ENCODE results near the gene TXNDC9. TPM values are rescaled to one million over a fixed set of nuclear protein-coding genes. Genes with fewer than 3 reads are reported as not detected.
"Not testable (repeated sequence)": the region's sequence is repeated elsewhere in the genome, so short reads cannot be mapped to it uniquely, and the experiment has no call there.

TXNDC9 gene
- polyA plus RNA-seq, 2 donors = 14.0 to 26.2 TPM

DNA sequence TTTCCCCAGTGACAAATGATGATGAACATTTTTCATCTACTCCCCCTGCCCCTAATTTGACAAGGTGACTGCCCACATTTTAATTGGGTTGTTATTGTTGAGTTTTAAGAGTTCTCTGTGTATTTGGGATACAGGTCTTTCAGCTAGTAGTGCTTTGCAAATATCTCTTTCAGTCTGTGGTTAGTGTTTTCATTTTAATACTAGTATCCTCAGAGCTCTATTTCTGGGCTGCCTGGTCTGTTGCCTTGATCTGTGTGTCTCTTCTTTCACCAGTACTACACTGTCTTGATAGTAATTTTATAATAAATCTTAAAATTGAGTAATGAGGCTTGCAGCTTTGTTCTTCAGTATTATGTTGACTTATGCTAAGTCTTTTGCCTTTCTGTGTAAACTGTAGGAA lies 20.7 kb upstream of the TXNDC9 start:
- H3K9me3 ChIP-seq (ENCODE audit: control insufficient read depth in 2 of 2, insufficient read depth in 1 of 2, low read depth in 1 of 2, low read length in 1 of 2) = no peaks in the 10 kb centered on the region
- no peak overlapping the region for H3K4me3 ChIP-seq (ENCODE audit: low read depth in 1 of 2, low read length in 2 of 2)
- no peaks in the 10 kb centered on the region for H3K27me3 ChIP-seq (ENCODE audit: control insufficient read depth in 1 of 2, insufficient read depth in 2 of 2, low read length in 2 of 2)
- no peak overlapping the region for H3K27ac ChIP-seq (ENCODE audit: low read depth in 2 of 2, low read length in 1 of 2)
- no peaks in the 10 kb centered on the region for H3K36me3 ChIP-seq (ENCODE audit: control insufficient read depth in 2 of 2, insufficient read depth in 2 of 2, low read length in 1 of 2)
- no peaks in the 10 kb centered on the region for H3K4me1 ChIP-seq (ENCODE audit: control insufficient read depth in 2 of 2, insufficient read depth in 2 of 2, low read length in 1 of 2)

DNA sequence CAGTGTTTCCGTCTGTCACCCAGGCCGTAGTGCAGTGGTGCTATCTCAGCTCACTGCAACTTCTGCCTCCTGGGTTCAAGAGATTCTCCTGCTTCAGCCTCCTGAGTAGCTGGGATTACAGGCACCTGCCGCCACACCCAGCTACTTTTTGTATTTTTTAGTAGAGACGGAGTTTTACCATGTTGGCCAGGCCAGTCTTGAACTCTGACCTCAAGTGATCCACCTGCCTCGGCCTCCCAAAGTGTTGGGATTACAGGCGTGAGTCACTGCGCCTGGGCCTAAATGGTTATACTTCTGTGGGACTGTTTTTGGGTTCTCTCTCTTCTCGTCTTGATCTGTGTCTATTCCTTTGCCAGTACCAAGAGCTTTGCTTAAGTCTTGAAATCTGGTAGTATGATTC lies 18.7 kb upstream of the TXNDC9 start:
- H3K4me3 ChIP-seq (ENCODE audit: low read depth in 1 of 2, low read length in 2 of 2); H3K36me3 ChIP-seq (ENCODE audit: control insufficient read depth in 2 of 2, insufficient read depth in 2 of 2, low read length in 1 of 2); H3K9me3 ChIP-seq (ENCODE audit: control insufficient read depth in 2 of 2, insufficient read depth in 1 of 2, low read depth in 1 of 2, low read length in 1 of 2); H3K27me3 ChIP-seq (ENCODE audit: control insufficient read depth in 1 of 2, insufficient read depth in 2 of 2, low read length in 2 of 2); H3K27ac ChIP-seq (ENCODE audit: low read depth in 2 of 2, low read length in 1 of 2); H3K4me1 ChIP-seq (ENCODE audit: control insufficient read depth in 2 of 2, insufficient read depth in 2 of 2, low read length in 1 of 2): not testable (repeated sequence)
- WGBS, 2 donors = 93 to 96% methylated on average over 8 of the region's 8 CpGs

DNA sequence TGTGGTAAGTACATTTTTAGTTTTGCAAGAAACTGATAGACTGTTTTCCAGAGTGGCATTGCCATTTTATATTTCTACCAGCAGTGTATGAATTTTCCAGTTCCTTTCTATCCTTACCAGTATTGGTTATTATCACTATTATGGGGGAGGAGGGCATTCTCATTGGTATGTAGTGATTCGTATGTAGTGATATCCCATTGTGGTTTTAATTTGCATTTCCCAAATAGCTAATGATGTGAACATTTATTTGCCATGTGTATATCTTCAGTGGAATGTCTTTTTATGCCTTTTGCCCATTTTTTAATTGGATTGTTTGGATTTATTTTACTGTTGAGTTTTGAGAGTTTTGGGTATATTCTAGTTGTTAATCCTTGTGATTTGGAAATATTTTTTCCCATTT lies 17.9 kb upstream of the TXNDC9 start:
- no peaks in the 10 kb centered on the region for H3K4me1 ChIP-seq (ENCODE audit: control insufficient read depth in 2 of 2, insufficient read depth in 2 of 2, low read length in 1 of 2)
- H3K36me3 ChIP-seq (ENCODE audit: control insufficient read depth in 2 of 2, insufficient read depth in 2 of 2, low read length in 1 of 2) = no peaks in the 10 kb centered on the region
- H3K9me3 ChIP-seq (ENCODE audit: control insufficient read depth in 2 of 2, insufficient read depth in 1 of 2, low read depth in 1 of 2, low read length in 1 of 2) = no peaks in the 10 kb centered on the region
- no peak overlapping the region for H3K27ac ChIP-seq (ENCODE audit: low read depth in 2 of 2, low read length in 1 of 2)
- no peaks in the 10 kb centered on the region for H3K27me3 ChIP-seq (ENCODE audit: control insufficient read depth in 1 of 2, insufficient read depth in 2 of 2, low read length in 2 of 2)
- H3K4me3 ChIP-seq (ENCODE audit: low read depth in 1 of 2, low read length in 2 of 2) = no peak overlapping the region
- WGBS, 2 donors = 87 to 95% methylated on average over 1 of the region's 1 CpG

DNA sequence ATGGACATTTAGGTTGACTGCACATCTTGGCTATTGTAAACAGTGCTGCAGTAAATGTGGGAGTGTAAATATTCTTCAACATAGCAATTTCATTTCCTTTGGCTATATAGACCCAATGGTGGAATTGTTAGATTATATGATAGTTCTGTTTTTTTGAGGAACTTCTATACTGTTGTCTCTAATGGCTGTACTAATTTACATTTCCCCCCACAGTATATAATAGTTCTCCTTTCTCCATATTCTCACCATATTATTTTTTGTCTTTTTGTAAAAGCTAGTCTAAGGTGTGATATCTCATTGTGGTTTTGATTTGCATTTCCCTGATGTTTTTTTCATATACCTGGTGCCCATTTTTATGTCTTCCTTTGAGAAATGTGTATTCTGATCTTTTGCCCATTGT lies 14.1 kb upstream of the TXNDC9 start:
- Histone ChIP-seq H3K27me3 (ENCODE audit: control insufficient read depth in 1 of 2, insufficient read depth in 2 of 2, low read length in 2 of 2) (no peaks in the 10 kb centered on the region), H3K36me3 (ENCODE audit: control insufficient read depth in 2 of 2, insufficient read depth in 2 of 2, low read length in 1 of 2) (no peaks in the 10 kb centered on the region), H3K4me3 (ENCODE audit: low read depth in 1 of 2, low read length in 2 of 2) (no peak overlapping the region), H3K4me1 (ENCODE audit: control insufficient read depth in 2 of 2, insufficient read depth in 2 of 2, low read length in 1 of 2) (no peaks in the 10 kb centered on the region), H3K9me3 (ENCODE audit: control insufficient read depth in 2 of 2, insufficient read depth in 1 of 2, low read depth in 1 of 2, low read length in 1 of 2) (no peaks in the 10 kb centered on the region), H3K27ac (ENCODE audit: low read depth in 2 of 2, low read length in 1 of 2) (no peak overlapping the region)

DNA sequence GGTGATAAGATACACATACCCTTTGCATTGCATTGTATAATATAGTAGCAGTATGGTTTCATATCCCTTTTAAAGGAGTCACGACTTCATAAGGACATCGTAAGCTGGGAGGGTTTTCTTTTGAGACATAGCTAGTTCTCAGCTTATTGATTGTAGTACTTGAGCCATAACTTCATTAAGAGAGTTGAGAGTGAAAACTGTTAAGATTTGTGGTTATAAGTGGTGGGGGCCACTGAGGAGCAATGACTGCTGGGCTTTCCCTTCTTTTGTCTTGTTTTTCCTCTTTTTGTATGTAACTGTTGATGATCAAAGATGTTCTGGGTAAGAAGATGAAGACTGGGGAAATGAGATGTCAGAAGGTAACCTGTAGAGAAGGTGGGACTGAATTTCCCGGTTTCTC lies 12.0 kb upstream of the TXNDC9 start:
- Histone ChIP-seq H3K4me3 (ENCODE audit: low read depth in 1 of 2, low read length in 2 of 2) (no peak overlapping the region), H3K27ac (ENCODE audit: low read depth in 2 of 2, low read length in 1 of 2) (no peak overlapping the region), H3K36me3 (ENCODE audit: control insufficient read depth in 2 of 2, insufficient read depth in 2 of 2, low read length in 1 of 2) (no peaks in the 10 kb centered on the region), H3K9me3 (ENCODE audit: control insufficient read depth in 2 of 2, insufficient read depth in 1 of 2, low read depth in 1 of 2, low read length in 1 of 2) (no peaks in the 10 kb centered on the region), H3K4me1 (ENCODE audit: control insufficient read depth in 2 of 2, insufficient read depth in 2 of 2, low read length in 1 of 2) (no peaks in the 10 kb centered on the region), H3K27me3 (ENCODE audit: control insufficient read depth in 1 of 2, insufficient read depth in 2 of 2, low read length in 2 of 2) (no peaks in the 10 kb centered on the region)
- 83% methylated on average over 3 of the region's 3 CpGs for WGBS, 2 donors

DNA sequence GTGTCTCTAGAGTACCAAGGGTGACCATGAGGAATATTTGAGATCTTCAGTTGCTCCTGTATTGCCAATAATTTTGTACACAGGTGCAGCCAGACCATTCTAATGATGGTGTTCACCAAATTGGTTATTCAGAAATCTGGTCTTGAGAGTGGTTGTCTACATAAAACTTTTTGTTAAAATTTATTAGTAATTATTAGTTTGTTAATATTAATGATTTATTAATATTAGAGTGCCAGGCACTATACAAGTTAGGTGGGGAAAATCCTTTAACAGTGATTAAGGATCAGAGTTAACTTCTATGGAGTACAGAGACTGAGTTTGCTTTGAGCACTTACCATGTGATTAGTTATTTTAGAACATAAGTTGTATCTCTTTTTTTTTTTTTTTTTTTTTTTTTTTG lies 10.1 kb upstream of the TXNDC9 start:
- no peak overlapping the region for H3K4me3 ChIP-seq (ENCODE audit: low read depth in 1 of 2, low read length in 2 of 2)
- H3K27me3 ChIP-seq (ENCODE audit: control insufficient read depth in 1 of 2, insufficient read depth in 2 of 2, low read length in 2 of 2) = no peaks in the 10 kb centered on the region
- H3K4me1 ChIP-seq (ENCODE audit: control insufficient read depth in 2 of 2, insufficient read depth in 2 of 2, low read length in 1 of 2) = no peaks in the 10 kb centered on the region
- H3K9me3 ChIP-seq (ENCODE audit: control insufficient read depth in 2 of 2, insufficient read depth in 1 of 2, low read depth in 1 of 2, low read length in 1 of 2) = no peaks in the 10 kb centered on the region
- no peaks in the 10 kb centered on the region for H3K36me3 ChIP-seq (ENCODE audit: control insufficient read depth in 2 of 2, insufficient read depth in 2 of 2, low read length in 1 of 2)
- H3K27ac ChIP-seq (ENCODE audit: low read depth in 2 of 2, low read length in 1 of 2) = no peak overlapping the region

DNA sequence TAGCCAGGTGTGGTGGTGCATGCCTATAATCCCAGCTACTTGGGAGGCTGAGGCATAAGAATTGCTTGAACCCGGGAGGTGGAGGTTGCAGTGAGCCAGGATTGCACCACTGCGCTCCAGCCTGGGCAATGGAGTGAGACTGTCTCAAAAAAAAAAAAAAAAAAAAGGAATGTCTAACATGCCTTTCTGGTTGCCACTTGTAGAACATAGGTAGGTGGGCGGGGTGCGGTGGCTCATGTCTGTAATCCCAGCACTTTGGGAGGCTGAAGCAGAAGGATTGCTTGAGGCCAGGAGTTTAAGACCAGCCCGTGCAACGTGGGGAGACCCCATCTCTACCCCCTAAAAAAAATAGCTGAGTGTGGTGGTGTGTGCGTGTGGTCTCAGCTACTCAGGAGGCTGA lies 9.3 kb upstream of the TXNDC9 start:
- not testable (repeated sequence) for H3K27me3 ChIP-seq (ENCODE audit: control insufficient read depth in 1 of 2, insufficient read depth in 2 of 2, low read length in 2 of 2); H3K4me1 ChIP-seq (ENCODE audit: control insufficient read depth in 2 of 2, insufficient read depth in 2 of 2, low read length in 1 of 2); H3K27ac ChIP-seq (ENCODE audit: low read depth in 2 of 2, low read length in 1 of 2); H3K36me3 ChIP-seq (ENCODE audit: control insufficient read depth in 2 of 2, insufficient read depth in 2 of 2, low read length in 1 of 2); H3K9me3 ChIP-seq (ENCODE audit: control insufficient read depth in 2 of 2, insufficient read depth in 1 of 2, low read depth in 1 of 2, low read length in 1 of 2); H3K4me3 ChIP-seq (ENCODE audit: low read depth in 1 of 2, low read length in 2 of 2)
- WGBS, 2 donors = 96 to 97% methylated on average over 7 of the region's 7 CpGs

DNA sequence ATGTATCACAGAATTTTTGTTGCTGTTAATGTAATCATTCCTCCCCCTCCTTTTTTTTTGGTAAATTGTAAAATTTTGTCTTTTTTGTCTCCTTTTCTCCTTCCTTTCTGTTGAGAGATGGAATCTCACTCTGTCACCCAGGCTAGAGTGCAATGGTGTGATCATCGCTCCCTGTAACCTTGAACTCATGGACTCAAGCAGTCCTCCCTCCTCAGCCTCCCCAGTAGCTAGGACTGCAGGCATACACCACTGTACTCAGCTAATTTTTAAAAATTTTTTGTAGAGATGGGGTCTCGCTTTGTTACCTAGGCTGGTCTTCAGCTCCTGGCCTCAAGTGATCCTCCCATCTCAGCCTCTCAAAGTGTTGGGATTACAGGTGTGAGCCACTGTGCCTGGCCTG lies 6.4 kb upstream of the TXNDC9 start:
- Histone ChIP-seq H3K27me3 (ENCODE audit: control insufficient read depth in 1 of 2, insufficient read depth in 2 of 2, low read length in 2 of 2) (no peaks in the 10 kb centered on the region), H3K9me3 (ENCODE audit: control insufficient read depth in 2 of 2, insufficient read depth in 1 of 2, low read depth in 1 of 2, low read length in 1 of 2) (no peaks in the 10 kb centered on the region), H3K27ac (ENCODE audit: low read depth in 2 of 2, low read length in 1 of 2) (no peak overlapping the region), H3K36me3 (ENCODE audit: control insufficient read depth in 2 of 2, insufficient read depth in 2 of 2, low read length in 1 of 2) (no peaks in the 10 kb centered on the region), H3K4me3 (ENCODE audit: low read depth in 1 of 2, low read length in 2 of 2) (no peak overlapping the region), H3K4me1 (ENCODE audit: control insufficient read depth in 2 of 2, insufficient read depth in 2 of 2, low read length in 1 of 2) (peaks cover 0 to 2% of the 10 kb centered on the region in 2 donors)
- WGBS, 2 donors = 95 to 98% methylated on average over 2 of the region's 2 CpGs

DNA sequence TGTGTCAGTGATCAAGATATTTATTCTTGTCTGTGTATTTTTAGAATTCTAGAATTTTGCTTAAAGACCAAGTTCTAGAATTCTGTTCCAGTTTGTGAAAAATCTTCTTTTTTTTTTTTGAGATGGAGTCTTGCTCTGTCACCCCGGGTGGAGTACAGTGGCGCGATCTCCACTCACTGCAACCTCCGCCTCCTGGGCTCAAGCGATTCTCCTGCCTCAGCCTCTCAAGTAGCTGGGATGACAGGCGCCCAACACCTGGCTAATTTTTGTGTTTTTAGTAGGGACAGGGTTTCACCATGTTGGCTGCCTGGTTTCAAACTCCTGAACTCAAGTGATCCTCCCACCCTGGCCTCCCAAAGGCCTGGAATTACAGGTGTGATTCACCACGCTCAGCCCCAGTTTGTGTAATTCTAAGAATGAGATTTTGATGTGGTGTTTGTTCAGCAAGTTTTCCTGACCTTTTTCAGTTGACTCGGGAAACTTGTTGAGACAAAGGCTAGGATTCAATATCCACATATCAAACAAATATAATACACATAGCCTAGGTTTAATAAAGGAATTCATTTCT lies 4.6 kb upstream of the TXNDC9 start:
- Histone ChIP-seq H3K4me1 (ENCODE audit: control insufficient read depth in 2 of 2, insufficient read depth in 2 of 2, low read length in 1 of 2) (peaks cover 0 to 2% of the 10 kb centered on the region in 2 donors), H3K27me3 (ENCODE audit: control insufficient read depth in 1 of 2, insufficient read depth in 2 of 2, low read length in 2 of 2) (no peaks in the 10 kb centered on the region), H3K4me3 (ENCODE audit: low read depth in 1 of 2, low read length in 2 of 2) (no peak overlapping the region), H3K36me3 (ENCODE audit: control insufficient read depth in 2 of 2, insufficient read depth in 2 of 2, low read length in 1 of 2) (no peaks in the 10 kb centered on the region), H3K27ac (ENCODE audit: low read depth in 2 of 2, low read length in 1 of 2) (no peak overlapping the region), H3K9me3 (ENCODE audit: control insufficient read depth in 2 of 2, insufficient read depth in 1 of 2, low read depth in 1 of 2, low read length in 1 of 2) (no peaks in the 10 kb centered on the region)
- WGBS, 2 donors = 83 to 84% methylated on average over 8 of the region's 8 CpGs

DNA sequence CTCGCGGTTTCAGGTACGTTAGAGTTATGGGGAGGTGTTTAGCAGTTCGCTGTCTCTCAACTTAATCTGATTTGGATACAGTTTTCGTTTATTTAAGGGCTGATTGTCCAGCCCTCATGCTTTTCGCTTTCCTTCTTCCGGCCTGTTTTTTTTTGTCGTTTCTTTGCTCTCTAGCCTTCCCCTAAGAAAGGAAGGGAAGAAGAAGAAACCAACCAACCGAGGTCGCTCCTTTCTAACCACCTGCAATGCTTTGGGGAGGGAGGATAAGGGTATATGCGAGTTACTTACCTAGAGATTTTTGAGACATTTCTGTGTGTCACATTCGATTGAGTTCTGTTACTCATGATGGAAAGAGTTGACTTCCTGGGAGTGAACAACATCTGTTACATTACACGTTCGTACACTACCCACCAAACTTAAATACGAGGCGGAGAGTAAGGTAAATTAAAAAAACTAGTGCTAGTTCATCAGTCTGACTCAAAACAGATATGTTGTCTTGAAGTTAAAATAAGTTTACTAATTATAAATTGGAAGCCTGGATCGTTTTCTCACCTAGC lies 2.0 kb upstream of the TXNDC9 start:
- H3K4me1 ChIP-seq (ENCODE audit: control insufficient read depth in 2 of 2, insufficient read depth in 2 of 2, low read length in 1 of 2) = peaks cover 0 to 5% of the 10 kb centered on the region in 2 donors
- peak overlapping the region; percentile 64 to 80 for H3K4me3 ChIP-seq (ENCODE audit: low read depth in 1 of 2, low read length in 2 of 2)
- no peaks in the 10 kb centered on the region for H3K36me3 ChIP-seq (ENCODE audit: control insufficient read depth in 2 of 2, insufficient read depth in 2 of 2, low read length in 1 of 2)
- peak overlapping the region; percentile 96 to 98 for H3K27ac ChIP-seq (ENCODE audit: low read depth in 2 of 2, low read length in 1 of 2)
- H3K9me3 ChIP-seq (ENCODE audit: control insufficient read depth in 2 of 2, insufficient read depth in 1 of 2, low read depth in 1 of 2, low read length in 1 of 2) = no peaks in the 10 kb centered on the region
- no peaks in the 10 kb centered on the region for H3K27me3 ChIP-seq (ENCODE audit: control insufficient read depth in 1 of 2, insufficient read depth in 2 of 2, low read length in 2 of 2)
- WGBS, 2 donors = 2% methylated on average over 17 of the region's 17 CpGs

All from esophagus (tissue), 2 donors.